HepG2 (cell line): Measurements from ENCODE around the gene CD109. TPM values are rescaled to one million over a fixed set of nuclear protein-coding genes. Genes with fewer than 3 reads are reported as not detected.

Source experiments
- ATAC-seq: fragments of 200-7000 bp; cut with Tn5 transposase; 3 replicates; pipeline ENCODE4 v1.9.1; 2020; ENCODE audit warnings: mild to moderate bottlenecking, moderate library complexity
- BruUV-seq: library from RNA; stranded (reverse); fragments of 400-500 nt; replicated peaks from 2 replicates; lab custom pipeline; 2021; lab: Mats Ljungman, UMichigan
- CTCF ChIA-PET: fragments of 300-600 bp; formaldehyde crosslinking; extraction: SDS; loops from one replicate; lab custom pipeline; 2021; ENCODE audit warnings: low total read pairs, inconsistent platforms, low intra/inter-chr PET ratio; lab: Yijun Ruan, JAX
- POLR2A ChIA-PET: fragments of 350-600 bp; sonication (Branson Sonifier 250); formaldehyde crosslinking; loops from one replicate; lab custom pipeline; 2020; ENCODE audit warnings: antibody characterized with exemption, inconsistent platforms; lab: Yijun Ruan, JAX
- DNase-seq: peaks from one replicate; pipeline ENCODE4 v3.0.0-alpha.2; 2015; ENCODE audit warnings: low spot score
- FAIRE-seq: peaks from 3 replicates; lab custom pipeline; 2011; peaks lifted over from hg19 to GRCh38; lab: Jason Lieb, UNC
- H2AFZ ChIP-seq: one replicate; pipeline ENCODE4 v1.6.1; 2011; ENCODE audit warnings: low read length, inconsistent platforms
- H3K27ac ChIP-seq: fragments of 300-600 bp; 3 replicates; pipeline ENCODE4 v1.8.0; 2011; ENCODE audit warnings: mixed run types, mild to moderate bottlenecking, mixed read lengths, low read length, inconsistent platforms; ENCODE audit not compliant: insufficient read depth; ENCODE audit errors: extremely low read length
- H3K27me3 ChIP-seq, 2 experiments: fragments of 200-600 bp in 1 of 2; 2 replicates in 1 of 2; 3 replicates in 1 of 2; pipeline versions ENCODE4 v1.6.0 to v1.8.0; 2011; ENCODE audit warnings: low read length in 2 of 2, mild to moderate bottlenecking in 2 of 2, moderate library complexity in 2 of 2, inconsistent platforms in 1 of 2; ENCODE audit not compliant: insufficient read depth in 2 of 2, control insufficient read depth in 1 of 2
- H3K36me3 ChIP-seq, 2 experiments: fragments of 200-600 bp in 1 of 2; replicated peaks in 1 of 2; 2 replicates in 1 of 2; 3 replicates in 1 of 2; pipeline versions ENCODE4 v1.5.1 to v1.8.0; 2011; ENCODE audit warnings: low read length in 2 of 2, inconsistent platforms in 1 of 2; ENCODE audit not compliant: insufficient read depth in 2 of 2, control insufficient read depth in 1 of 2
- H3K4me1 ChIP-seq: 2 replicates; pipeline ENCODE4 v1.5.1; 2012; ENCODE audit warnings: low read length, inconsistent platforms; ENCODE audit not compliant: insufficient read depth
- H3K4me2 ChIP-seq: 2 replicates; pipeline ENCODE4 v1.6.0; 2011; ENCODE audit warnings: low read depth, low read length, inconsistent platforms
- H3K4me3 ChIP-seq, 3 experiments: fragments of 200-600 bp in 1 of 3; sonication (generic), shearing (Covaris generic) in 1 of 3; replicated peaks in 1 of 3; 2 replicates each; pipeline ENCODE4 v1.5.1; 2011 to 2016; ENCODE audit warnings: low read length in 3 of 3, inconsistent platforms in 2 of 3, low read depth in 2 of 3, mild to moderate bottlenecking in 2 of 3, control low read depth in 1 of 3, mixed read lengths in 1 of 3; ENCODE audit not compliant: insufficient read depth in 1 of 3
- H3K79me2 ChIP-seq: one replicate; pipeline ENCODE4 v1.6.1; 2011; ENCODE audit warnings: low read length, inconsistent platforms; ENCODE audit not compliant: insufficient read depth
- H3K9ac ChIP-seq: 2 replicates; pipeline ENCODE4 v1.6.0; 2011; ENCODE audit warnings: mild to moderate bottlenecking, low read depth, low read length, inconsistent platforms; ENCODE audit not compliant: insufficient read depth
- H3K9me3 ChIP-seq: 2 replicates; pipeline ENCODE4 v1.5.1; 2012; ENCODE audit warnings: mild to moderate bottlenecking, low read length
- H4K20me1 ChIP-seq: 2 replicates; pipeline ENCODE4 v1.6.0; 2011; ENCODE audit warnings: inconsistent platforms, mild to moderate bottlenecking, low read length, moderate library complexity; ENCODE audit not compliant: insufficient read depth
- DDIT3 ChIP-seq: sonication (generic); formaldehyde crosslinking; IDR thresholded peaks from 2 replicates; pipeline ENCODE4 v1.4.0; 2020; ENCODE audit warnings: mild to moderate bottlenecking, missing genetic modification reagents
- FOXA3 ChIP-seq: IDR thresholded peaks from 2 replicates; pipeline ENCODE4 v1.6.1; 2016; ENCODE audit warnings: missing genetic modification reagents, missing compliant biosample characterization
- FOXM1 ChIP-seq: sonication (generic); formaldehyde crosslinking; IDR thresholded peaks from 2 replicates; pipeline ENCODE4 v1.5.0; 2020; ENCODE audit warnings: missing genetic modification reagents
- FUBP1 ChIP-seq: sonication (generic); formaldehyde crosslinking; IDR thresholded peaks from 2 replicates; pipeline ENCODE4 v1.5.1; 2020; ENCODE audit warnings: missing genetic modification reagents, mild to moderate bottlenecking, borderline replicate concordance
- GTF3A ChIP-seq: sonication (generic); formaldehyde crosslinking; conservative IDR thresholded peaks from 2 replicates; pipeline ENCODE4 v1.4.0; 2020; ENCODE audit warnings: mild to moderate bottlenecking, missing genetic modification reagents
- HCFC1 ChIP-seq: fragments of 150-350 bp; IDR thresholded peaks from 2 replicates; pipeline ENCODE4 v1.6.1; 2014; ENCODE audit warnings: low read depth, low read length
- IKZF4 ChIP-seq: sonication (generic); formaldehyde crosslinking; IDR thresholded peaks from 2 replicates; pipeline ENCODE4 v1.5.1; 2020; ENCODE audit warnings: borderline replicate concordance, mild to moderate bottlenecking, low read depth, missing genetic modification reagents; ENCODE audit errors: not compliant biosample characterization
- MTF1 ChIP-seq: sonication (generic); formaldehyde crosslinking; IDR thresholded peaks from 2 replicates; pipeline ENCODE4 v1.5.0; 2020; ENCODE audit warnings: missing genetic modification reagents
- NR3C1 ChIP-seq: sonication (generic); formaldehyde crosslinking; IDR thresholded peaks from 2 replicates; pipeline ENCODE4 v1.4.0; 2020; ENCODE audit warnings: missing genetic modification reagents
- PTBP1 ChIP-seq: fragments of 200-400 bp; formaldehyde crosslinking; IDR thresholded peaks from 2 replicates; pipeline ENCODE4 v1.6.1; 2018; ENCODE audit warnings: low read length, low read depth; ENCODE audit not compliant: poor library complexity, severe bottlenecking
- RFX1 ChIP-seq: fragments of 450-650 bp; IDR thresholded peaks from 2 replicates; pipeline ENCODE4 v1.6.1; 2017
- SAFB2 ChIP-seq: sonication (generic); formaldehyde crosslinking; IDR thresholded peaks from 2 replicates; pipeline ENCODE4 v1.5.1; 2020; ENCODE audit warnings: missing genetic modification reagents, low read depth, mild to moderate bottlenecking, borderline replicate concordance
- SMARCE1 ChIP-seq: fragments of 450-650 bp; IDR thresholded peaks from 2 replicates; pipeline ENCODE4 v1.6.1; 2017; ENCODE audit warnings: borderline replicate concordance
- ZBTB3 ChIP-seq: sonication (generic); formaldehyde crosslinking; IDR thresholded peaks from 2 replicates; pipeline ENCODE4 v1.4.0; 2020; ENCODE audit warnings: low read depth, mild to moderate bottlenecking, moderate library complexity, missing genetic modification reagents, borderline replicate concordance
- ZBTB38 ChIP-seq: sonication (generic); formaldehyde crosslinking; IDR thresholded peaks from 2 replicates; pipeline ENCODE4 v1.5.1; 2020; ENCODE audit warnings: mild to moderate bottlenecking, missing genetic modification reagents
- ZNF276 ChIP-seq: sonication (generic); formaldehyde crosslinking; IDR thresholded peaks from 2 replicates; pipeline ENCODE4 v1.4.0; 2020; ENCODE audit warnings: mild to moderate bottlenecking, low read depth, missing genetic modification reagents
- ZNF335 ChIP-seq: sonication (generic); formaldehyde crosslinking; IDR thresholded peaks from 2 replicates; pipeline ENCODE4 v1.4.0; 2020; ENCODE audit warnings: missing genetic modification reagents
- ZNF432 ChIP-seq: sonication (generic); formaldehyde crosslinking; IDR thresholded peaks from 2 replicates; pipeline ENCODE4 v1.5.0; 2020; ENCODE audit warnings: missing genetic modification reagents, mild to moderate bottlenecking, borderline replicate concordance
- WGBS: methylation state at CpG from one replicate; pipeline ENCODE4 v1.1.6; 2017; ENCODE audit warnings: low lambda C conversion rate; 5-methylcytosine and 5-hydroxymethylcytosine counted together
- in situ Hi-C: cut with HindIII; loops from 2 replicates; pipeline ENCODE4 v1.10.0; 2017; ENCODE audit warnings: low pct_unique_long_range_greater_than_20kb; ENCODE audit not compliant: extremely low pct_ligation_motif_present
- intact Hi-C: fragments of 100-400 bp; cut with micrococcal nuclease; formaldehyde crosslinking; loops from one replicate; pipeline ENCODE4 v1.10.0; 2022; ENCODE audit not compliant: unreplicated experiment
- polyA plus RNA-seq, 8 experiments: library from polyadenylated mRNA; depleted of rRNA in 3 of 8; stranded (reverse) in 7 of 8; unstranded in 1 of 8; fragments of >200 nt; fragmentation: Illumina TruSeq in 4 of 8; extraction: Trizol in 4 of 8; gene quantifications; 2 replicates each; pipeline versions ENCODE4 v1.2.1 to v1.2.3, GENCODE V29; 2011 to 2016; ENCODE audit warnings: low read depth in 4 of 8, missing spikeins in 1 of 8, mixed read lengths in 1 of 8; ENCODE audit not compliant: insufficient read depth in 1 of 8
- total RNA-seq, 5 experiments: library from RNA; depleted of rRNA; stranded (reverse); fragments of >200 nt; fragmentation: Illumina TruSeq; extraction: Trizol; gene quantifications; 2 replicates each; pipeline ENCODE4 v1.2.3, GENCODE V29; 2016; ENCODE audit warnings: low read depth in 1 of 5
- TF ChIP-seq, protein P1 (sequence below): sonication (generic); formaldehyde crosslinking; IDR thresholded peaks from 2 replicates; pipeline ENCODE4 v1.4.0; 2020; ENCODE audit warnings: mild to moderate bottlenecking, missing genetic modification reagents

Gene CD109
- total and polyA plus RNA-seq, 2 of the 13 experiments (the other 11 are each of a cell fraction or from before 2014, with no cell fraction given): 0.93 to 2.1 TPM

DNA sequence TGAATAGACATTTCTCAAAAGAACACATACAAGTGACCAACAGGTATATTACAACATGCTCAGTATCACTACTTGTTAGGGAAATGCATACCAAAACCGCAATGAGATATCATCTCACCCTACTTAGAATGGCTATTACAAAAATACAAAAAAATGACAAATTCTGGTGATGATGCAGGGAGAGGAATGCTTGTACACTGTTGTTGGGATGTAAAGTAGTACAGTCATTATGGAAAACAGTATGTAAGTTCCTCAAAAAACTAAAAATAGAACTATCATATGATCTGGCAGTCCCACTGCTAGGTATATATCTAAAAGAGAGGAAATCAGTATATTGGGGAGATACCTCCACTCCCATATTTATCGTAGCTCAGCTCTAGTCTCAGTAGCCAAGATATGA lies 31.3 kb upstream of the CD109 start:
- ChIA-PET POLR2A (interaction anchor here (1.1 kb wide), 1 partner anchor 10 kb away, joined by 5 read pairs; no protein-coding TSS in a partner anchor), CTCF (no interaction called here)
- H3K27ac ChIP-seq: no peak overlapping the region
- H3K4me1 ChIP-seq: no peaks in the 10 kb centered on the region
- in situ Hi-C loops: no loop called here
- BruUV-seq: no TSS peak
- 1% methylated on average over 2 of the region's 2 CpGs for WGBS
- no peak for TF ChIP-seq ZNF276 (CRISPR knock-in tag)
- TF ChIP-seq, protein P1, sequence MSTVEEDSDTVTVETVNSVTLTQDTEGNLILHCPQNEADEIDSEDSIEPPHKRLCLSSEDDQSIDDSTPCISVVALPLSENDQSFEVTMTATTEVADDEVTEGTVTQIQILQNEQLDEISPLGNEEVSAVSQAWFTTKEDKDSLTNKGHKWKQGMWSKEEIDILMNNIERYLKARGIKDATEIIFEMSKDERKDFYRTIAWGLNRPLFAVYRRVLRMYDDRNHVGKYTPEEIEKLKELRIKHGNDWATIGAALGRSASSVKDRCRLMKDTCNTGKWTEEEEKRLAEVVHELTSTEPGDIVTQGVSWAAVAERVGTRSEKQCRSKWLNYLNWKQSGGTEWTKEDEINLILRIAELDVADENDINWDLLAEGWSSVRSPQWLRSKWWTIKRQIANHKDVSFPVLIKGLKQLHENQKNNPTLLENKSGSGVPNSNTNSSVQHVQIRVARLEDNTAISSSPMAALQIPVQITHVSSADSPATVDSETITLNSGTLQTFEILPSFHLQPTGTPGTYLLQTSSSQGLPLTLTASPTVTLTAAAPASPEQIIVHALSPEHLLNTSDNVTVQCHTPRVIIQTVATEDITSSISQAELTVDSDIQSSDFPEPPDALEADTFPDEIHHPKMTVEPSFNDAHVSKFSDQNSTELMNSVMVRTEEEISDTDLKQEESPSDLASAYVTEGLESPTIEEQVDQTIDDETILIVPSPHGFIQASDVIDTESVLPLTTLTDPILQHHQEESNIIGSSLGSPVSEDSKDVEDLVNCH (CRISPR knock-in tag): no peak
- no peak for TF ChIP-seq SAFB2 (CRISPR knock-in tag)
- TF ChIP-seq ZNF335 (CRISPR knock-in tag): no peak
- TF ChIP-seq NR3C1 (CRISPR knock-in tag): no peak
- no peak for TF ChIP-seq MTF1 (CRISPR knock-in tag)
- no peak for TF ChIP-seq GTF3A (CRISPR knock-in tag)
- no peak for TF ChIP-seq FOXA3 (CRISPR knock-in tag)
- no peak for TF ChIP-seq ZBTB38 (CRISPR knock-in tag)
- TF ChIP-seq FOXM1: no peak
- TF ChIP-seq ZBTB3 (CRISPR knock-in tag): no peak
- TF ChIP-seq DDIT3 (CRISPR knock-in tag): no peak
- TF ChIP-seq HCFC1: no peak
- TF ChIP-seq ZNF432 (CRISPR knock-in tag): no peak
- no peak for TF ChIP-seq FUBP1 (CRISPR knock-in tag)
- no peak for TF ChIP-seq PTBP1
- no peak for TF ChIP-seq IKZF4 (CRISPR knock-in tag)
- TF ChIP-seq RFX1: no peak
- TF ChIP-seq SMARCE1: no peak
- no peaks in the 10 kb centered on the region for H3K9me3 ChIP-seq
- H3K4me3 ChIP-seq: no peak overlapping the region
- DNase-seq (no peak), FAIRE-seq (no peak), ATAC-seq (no peak)
- no peak overlapping the region for H3K4me2 ChIP-seq
- no peak overlapping the region for H2AFZ ChIP-seq
- H3K27me3 ChIP-seq: peaks cover 3 to 4% of the 10 kb centered on the region in 2 experiments; a peak in 2 of 5 replicates
- H4K20me1 ChIP-seq: no peaks in the 10 kb centered on the region
- H3K79me2 ChIP-seq: no peaks in the 10 kb centered on the region
- no peaks in the 10 kb centered on the region for H3K36me3 ChIP-seq
- no peak overlapping the region for H3K9ac ChIP-seq
- intact Hi-C loops: no loop called here
